HepG2 (cell line): ENCODE data around the gene ACVR2A. TPM values are rescaled to one million over a fixed set of nuclear protein-coding genes. Genes with fewer than 3 reads are reported as not detected.
A peak's percentile ranks its signal among the peaks of the same experiment; 100 is the strongest.

Source experiments
- ATF4 ChIP-seq, 2 experiments: fragments of 450-650 bp in 1 of 2; sonication (generic) in 1 of 2; formaldehyde crosslinking; IDR thresholded peaks; 2 replicates each; pipeline versions ENCODE4 v1.5.0 to v1.8.0; 2020 to 2022; ENCODE audit warnings: mild to moderate bottlenecking in 1 of 2, missing genetic modification reagents in 1 of 2
- CHD4 ChIP-seq: fragments of 200-600 bp; sonication (generic); IDR thresholded peaks from 2 replicates; pipeline ENCODE4 v1.7.0; 2017; ENCODE audit warnings: mild to moderate bottlenecking, low read length, borderline replicate concordance
- ELK4 ChIP-seq: sonication (generic); formaldehyde crosslinking; IDR thresholded peaks from 2 replicates; pipeline ENCODE4 v1.9.0; 2021; ENCODE audit warnings: missing genetic modification reagents, borderline replicate concordance
- IRF2 ChIP-seq: IDR thresholded peaks from 2 replicates; pipeline ENCODE4 v1.6.1; 2018; ENCODE audit warnings: missing genetic modification reagents, missing compliant biosample characterization
- KAT7 ChIP-seq: IDR thresholded peaks from 2 replicates; pipeline ENCODE4 v1.6.1; 2018; ENCODE audit warnings: borderline replicate concordance, missing compliant biosample characterization
- KDM3A ChIP-seq: IDR thresholded peaks from 2 replicates; pipeline ENCODE4 v1.6.1; 2018; ENCODE audit warnings: low read depth, missing compliant biosample characterization
- KMT2A ChIP-seq: sonication (generic); formaldehyde crosslinking; IDR thresholded peaks from 2 replicates; pipeline ENCODE4 v1.4.0; 2020; ENCODE audit warnings: missing genetic modification reagents
- LRRFIP1 ChIP-seq: sonication (generic); formaldehyde crosslinking; conservative IDR thresholded peaks from 2 replicates; pipeline ENCODE4 v1.4.0; 2020; ENCODE audit warnings: missing genetic modification reagents
- MAFF ChIP-seq: IDR thresholded peaks from 2 replicates; pipeline ENCODE4 v1.6.1; 2011; ENCODE audit warnings: low read depth, low read length, improper control_type of control experiment
- MED1 ChIP-seq: sonication (generic); formaldehyde crosslinking; IDR thresholded peaks from 2 replicates; pipeline ENCODE4 v1.4.0; 2020; ENCODE audit warnings: missing genetic modification reagents
- MLX ChIP-seq: IDR thresholded peaks from 2 replicates; pipeline ENCODE4 v1.6.1; 2016
- SALL1 ChIP-seq: sonication (generic); formaldehyde crosslinking; IDR thresholded peaks from 2 replicates; pipeline ENCODE4 v1.8.0; 2022; ENCODE audit warnings: mild to moderate bottlenecking, missing genetic modification reagents
- SALL2 ChIP-seq: sonication (generic); formaldehyde crosslinking; IDR thresholded peaks from 2 replicates; pipeline ENCODE4 v1.8.1; 2023; ENCODE audit warnings: mild to moderate bottlenecking, missing genetic modification reagents, inconsistent platforms
- SAP130 ChIP-seq: IDR thresholded peaks from 2 replicates; pipeline ENCODE4 v1.6.1; 2016; ENCODE audit warnings: low read depth
- TEAD3 ChIP-seq: optimal IDR thresholded peaks from 2 replicates; pipeline ENCODE3; 2016; ENCODE audit warnings: borderline replicate concordance
- TRIM24 ChIP-seq: sonication (generic); formaldehyde crosslinking; IDR thresholded peaks from 2 replicates; pipeline ENCODE4 v1.8.0; 2022; ENCODE audit warnings: mild to moderate bottlenecking, missing genetic modification reagents
- ZBTB1 ChIP-seq: sonication (generic); formaldehyde crosslinking; IDR thresholded peaks from 2 replicates; pipeline ENCODE4 v1.4.0; 2020; ENCODE audit warnings: missing genetic modification reagents, borderline replicate concordance
- ZBTB26 ChIP-seq: IDR thresholded peaks from 2 replicates; pipeline ENCODE4 v1.6.1; 2016; ENCODE audit warnings: missing compliant biosample characterization, missing genetic modification reagents, borderline replicate concordance
- ZNF629 ChIP-seq: sonication (generic); formaldehyde crosslinking; conservative IDR thresholded peaks from 2 replicates; pipeline ENCODE4 v1.5.0; 2020; ENCODE audit warnings: missing genetic modification reagents
- ZNF674 ChIP-seq: sonication (generic); formaldehyde crosslinking; IDR thresholded peaks from 2 replicates; pipeline ENCODE4 v1.5.0; 2020; ENCODE audit warnings: low read depth, mild to moderate bottlenecking, missing genetic modification reagents
- ZNF709 ChIP-seq: sonication (generic); formaldehyde crosslinking; IDR thresholded peaks from 2 replicates; pipeline ENCODE4 v1.5.0; 2020; ENCODE audit warnings: mild to moderate bottlenecking, missing genetic modification reagents
- ZNF777 ChIP-seq: sonication (generic); formaldehyde crosslinking; IDR thresholded peaks from 2 replicates; pipeline ENCODE4 v1.4.0; 2020; ENCODE audit warnings: missing genetic modification reagents
- polyA plus RNA-seq, 8 experiments: library from polyadenylated mRNA; depleted of rRNA in 3 of 8; stranded (reverse) in 7 of 8; unstranded in 1 of 8; fragments of >200 nt; fragmentation: Illumina TruSeq in 4 of 8; extraction: Trizol in 4 of 8; gene quantifications; 2 replicates each; pipeline versions ENCODE4 v1.2.1 to v1.2.3, GENCODE V29; 2011 to 2016; ENCODE audit warnings: low read depth in 4 of 8, missing spikeins in 1 of 8, mixed read lengths in 1 of 8; ENCODE audit not compliant: insufficient read depth in 1 of 8
- total RNA-seq, 5 experiments: library from RNA; depleted of rRNA; stranded (reverse); fragments of >200 nt; fragmentation: Illumina TruSeq; extraction: Trizol; gene quantifications; 2 replicates each; pipeline ENCODE4 v1.2.3, GENCODE V29; 2016; ENCODE audit warnings: low read depth in 1 of 5

Gene ACVR2A
- total and polyA plus RNA-seq, 2 of the 13 experiments (the other 11 are each of a cell fraction or from before 2014, with no cell fraction given): 8.3 to 18.0 TPM

GRCh38 chr2:147927053-147927588 is 82.3 kb downstream of the ACVR2A start (continued):
- TF ChIP-seq TRIM24: no peak
- TF ChIP-seq TEAD3 (CRISPR knock-in tag): peak; percentile 98
- peak; percentile 90 for TF ChIP-seq MED1
- TF ChIP-seq ATF4 (CRISPR knock-in tag; IDR thresholded peaks at IDR 0.05): peak in 1 of 2 experiments; percentile 82; a peak in 2 of 4 replicates
- no peak for TF ChIP-seq ELK4
- TF ChIP-seq LRRFIP1 (CRISPR knock-in tag): no peak
- TF ChIP-seq MAFF: peak; percentile 60; the same call in 1 of the 2 replicates
- no peak; the same call in 1 of the 2 replicates for TF ChIP-seq KMT2A (CRISPR knock-in tag)
- TF ChIP-seq SALL2: peak; percentile 61; the same call in 1 of the 2 replicates
- TF ChIP-seq ZNF777: no peak
- TF ChIP-seq ZNF629 (CRISPR knock-in tag): no peak; the same call in 1 of the 2 replicates
- TF ChIP-seq ZNF709 (CRISPR knock-in tag): peak; percentile 38; the same call in 1 of the 2 replicates
- TF ChIP-seq IRF2 (CRISPR knock-in tag): peak; percentile 96
- peak; percentile 95; the same call in 1 of the 2 replicates for TF ChIP-seq SALL1 (CRISPR knock-in tag)
- no peak for TF ChIP-seq ZBTB26 (CRISPR knock-in tag)
- peak; percentile 85 for TF ChIP-seq SAP130 (CRISPR knock-in tag)
- no peak for TF ChIP-seq ZBTB1
- peak; percentile 92 for TF ChIP-seq KDM3A
- TF ChIP-seq MLX: peak; percentile 87
- no peak for TF ChIP-seq ZNF674 (CRISPR knock-in tag)
- TF ChIP-seq KAT7 (CRISPR knock-in tag): peak; percentile 73; the same call in 1 of the 2 replicates
- no peak; the same call in 1 of the 2 replicates for TF ChIP-seq CHD4
